ENCODE results near the gene ABCC4. TPM values are rescaled to one million over a fixed set of nuclear protein-coding genes. Genes with fewer than 3 reads are reported as not detected.

ABCC4 gene
- total RNA-seq, 1 experiment from 2014 or later, result 17.0 TPM

DNA sequence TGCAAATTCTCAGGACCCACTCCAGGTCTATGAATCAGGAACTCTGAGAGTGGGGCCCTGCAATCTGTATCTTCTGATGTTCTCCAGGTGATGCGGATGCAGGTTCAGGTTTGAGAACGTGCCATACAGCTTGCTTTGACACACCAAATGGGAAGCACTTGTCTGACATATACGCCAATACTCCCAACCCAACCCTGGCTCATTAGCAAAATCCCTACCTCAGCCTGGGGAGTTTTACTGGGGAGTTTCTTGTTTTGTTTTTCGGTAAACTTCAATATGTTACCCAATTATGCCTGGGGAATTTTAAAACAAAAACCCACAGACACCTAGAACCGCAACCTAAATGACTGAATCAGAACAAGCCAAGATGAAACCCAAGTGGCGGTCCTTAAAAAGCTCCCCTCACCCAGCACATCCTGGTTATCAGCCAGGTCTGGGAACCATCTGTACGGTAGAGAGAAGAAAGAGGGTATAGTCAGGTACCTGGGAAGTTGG, 41.2 kb downstream of the ABCC4 start:
- Histone ChIP-seq H3K4me1 (replicated peaks; ENCODE audit: insufficient read depth) (peaks cover 20% of the 10 kb centered on the region), H3K4me3 (no peak overlapping the region), H4K20me1 (ENCODE audit: insufficient read depth) (no peaks in the 10 kb centered on the region), H3K27ac (no peak overlapping the region), H3K27me3 (ENCODE audit: insufficient read depth, low read depth) (no peaks in the 10 kb centered on the region), H2AFZ (no peak overlapping the region), H3K4me2 (no peak overlapping the region), H3K36me3 (ENCODE audit: low read depth) (no peaks in the 10 kb centered on the region), H3K79me2 (ENCODE audit: low read depth) (no peaks in the 10 kb centered on the region; the same call in 1 of the 2 replicates), H3K9me3 (ENCODE audit: insufficient read depth, low read depth) (no peaks in the 10 kb centered on the region), H3F3A (ENCODE audit: insufficient read depth, low read depth) (peaks cover 28% of the 10 kb centered on the region), H3K9me2 (ENCODE audit: insufficient read depth) (no peaks in the 10 kb centered on the region)
- BruUV-seq (replicated peaks), result no TSS peak
- TF ChIP-seq EZH2 (IDR thresholded peaks at IDR 0.05; ENCODE audit: low read depth), result no peak
- DNase-seq, result no peak
- ChIA-PET CTCF (interaction anchor here (0.6 kb wide), 1 partner anchor 164 kb away, joined by 3 read pairs; no protein-coding TSS in a partner anchor), POLR2A (ENCODE audit: unreplicated experiment) (no interaction called here)
- intact Hi-C loops (cut with micrococcal nuclease; ENCODE audit: unreplicated experiment), result no loop called here

DNA sequence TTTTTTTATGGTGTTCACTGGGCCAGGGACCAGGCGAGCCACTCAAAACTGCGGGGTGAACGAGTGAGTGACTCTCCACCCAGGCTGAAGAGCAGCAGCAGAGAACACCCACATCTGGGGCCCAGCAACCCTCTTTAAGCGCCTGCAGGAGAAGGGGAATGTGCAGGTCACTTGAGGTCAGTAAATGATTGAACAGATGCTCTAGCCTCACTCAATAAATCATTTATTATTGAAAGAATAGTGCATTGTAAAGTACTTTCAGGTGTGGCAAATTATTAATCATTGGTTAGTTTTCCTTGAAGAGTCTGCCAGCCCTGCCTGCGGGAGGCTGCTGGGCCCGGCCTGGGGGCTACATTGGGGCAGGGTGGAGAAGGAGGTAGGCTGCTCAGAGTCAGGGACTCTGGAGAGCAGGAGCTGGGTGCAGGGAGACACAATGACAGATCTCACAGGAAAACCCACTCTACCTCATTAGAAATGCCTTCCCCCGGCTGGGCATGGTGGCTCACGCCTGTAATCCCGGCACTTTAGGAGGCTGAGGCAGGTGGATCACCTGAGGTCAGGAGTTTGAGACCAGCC, 42.5 kb downstream of the ABCC4 start:
- peaks cover 34% of the 10 kb centered on the region for H3K4me1 ChIP-seq (replicated peaks; ENCODE audit: insufficient read depth)
- no peaks in the 10 kb centered on the region for H3K27me3 ChIP-seq (ENCODE audit: insufficient read depth, low read depth)
- H3K4me3 ChIP-seq, result no peak overlapping the region
- no peak overlapping the region for H3K27ac ChIP-seq
- no peak for TF ChIP-seq EZH2 (IDR thresholded peaks at IDR 0.05; ENCODE audit: low read depth)
- TF ChIP-seq, protein P1, sequence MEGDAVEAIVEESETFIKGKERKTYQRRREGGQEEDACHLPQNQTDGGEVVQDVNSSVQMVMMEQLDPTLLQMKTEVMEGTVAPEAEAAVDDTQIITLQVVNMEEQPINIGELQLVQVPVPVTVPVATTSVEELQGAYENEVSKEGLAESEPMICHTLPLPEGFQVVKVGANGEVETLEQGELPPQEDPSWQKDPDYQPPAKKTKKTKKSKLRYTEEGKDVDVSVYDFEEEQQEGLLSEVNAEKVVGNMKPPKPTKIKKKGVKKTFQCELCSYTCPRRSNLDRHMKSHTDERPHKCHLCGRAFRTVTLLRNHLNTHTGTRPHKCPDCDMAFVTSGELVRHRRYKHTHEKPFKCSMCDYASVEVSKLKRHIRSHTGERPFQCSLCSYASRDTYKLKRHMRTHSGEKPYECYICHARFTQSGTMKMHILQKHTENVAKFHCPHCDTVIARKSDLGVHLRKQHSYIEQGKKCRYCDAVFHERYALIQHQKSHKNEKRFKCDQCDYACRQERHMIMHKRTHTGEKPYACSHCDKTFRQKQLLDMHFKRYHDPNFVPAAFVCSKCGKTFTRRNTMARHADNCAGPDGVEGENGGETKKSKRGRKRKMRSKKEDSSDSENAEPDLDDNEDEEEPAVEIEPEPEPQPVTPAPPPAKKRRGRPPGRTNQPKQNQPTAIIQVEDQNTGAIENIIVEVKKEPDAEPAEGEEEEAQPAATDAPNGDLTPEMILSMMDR (conservative IDR thresholded peaks at IDR 0.05), result no peak
- H3K9me2 ChIP-seq (ENCODE audit: insufficient read depth), result no peaks in the 10 kb centered on the region
- H3F3A ChIP-seq (ENCODE audit: insufficient read depth, low read depth), result peaks cover 33% of the 10 kb centered on the region
- BruUV-seq (replicated peaks), result no TSS peak
- CTCF ChIA-PET, result no interaction called here
- H3K79me2 ChIP-seq (ENCODE audit: low read depth), result no peaks in the 10 kb centered on the region; the same call in 1 of the 2 replicates
- no peak for DNase-seq
- H3K9me3 ChIP-seq (ENCODE audit: insufficient read depth, low read depth), result no peaks in the 10 kb centered on the region
- H3K4me2 ChIP-seq, result no peak overlapping the region
- POLR2A ChIA-PET (ENCODE audit: unreplicated experiment), result no interaction called here
- H2AFZ ChIP-seq, result no peak overlapping the region
- intact Hi-C loops (cut with micrococcal nuclease; ENCODE audit: unreplicated experiment), result no loop called here
- no peaks in the 10 kb centered on the region for H4K20me1 ChIP-seq (ENCODE audit: insufficient read depth)
- H3K36me3 ChIP-seq (ENCODE audit: low read depth), result no peaks in the 10 kb centered on the region

DNA sequence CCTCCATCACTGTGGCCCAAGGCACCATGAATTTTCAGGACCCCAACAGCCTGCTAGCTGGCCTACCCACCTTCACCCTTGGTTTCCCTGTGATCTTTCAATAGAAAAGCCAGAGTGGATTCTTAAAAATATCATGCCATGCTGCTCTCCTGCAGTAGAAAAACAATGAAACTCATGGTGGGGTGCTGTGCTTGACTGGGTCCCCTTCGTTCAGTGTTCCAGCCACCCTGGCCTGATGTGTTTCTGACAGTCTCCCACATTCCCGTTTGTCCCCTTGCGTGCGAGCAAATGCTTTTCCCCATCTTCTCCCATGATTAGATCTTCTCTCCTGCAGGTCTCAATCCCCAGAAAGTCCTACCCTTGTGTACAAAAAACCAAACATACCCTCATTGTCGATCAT, 43.2 kb downstream of the ABCC4 start:
- no peaks in the 10 kb centered on the region; the same call in 1 of the 2 replicates for H3K79me2 ChIP-seq (ENCODE audit: low read depth)
- H4K20me1 ChIP-seq (ENCODE audit: insufficient read depth), result no peaks in the 10 kb centered on the region
- peaks cover 33% of the 10 kb centered on the region for H3F3A ChIP-seq (ENCODE audit: insufficient read depth, low read depth)
- peaks cover 40% of the 10 kb centered on the region for H3K4me1 ChIP-seq (replicated peaks; ENCODE audit: insufficient read depth)
- no peak overlapping the region for H3K4me3 ChIP-seq
- H3K27ac ChIP-seq, result no peak overlapping the region
- H3K36me3 ChIP-seq (ENCODE audit: low read depth), result no peaks in the 10 kb centered on the region
- no peak for DNase-seq
- POLR2A ChIA-PET (ENCODE audit: unreplicated experiment), result no interaction called here
- BruUV-seq (replicated peaks), result no TSS peak
- no peak overlapping the region for H3K4me2 ChIP-seq
- no peaks in the 10 kb centered on the region for H3K9me3 ChIP-seq (ENCODE audit: insufficient read depth, low read depth)
- H2AFZ ChIP-seq, result no peak overlapping the region
- H3K27me3 ChIP-seq (ENCODE audit: insufficient read depth, low read depth), result no peaks in the 10 kb centered on the region
- CTCF ChIA-PET, result no interaction called here
- TF ChIP-seq, protein P1 (conservative IDR thresholded peaks at IDR 0.05), result no peak
- no peak for TF ChIP-seq EZH2 (IDR thresholded peaks at IDR 0.05; ENCODE audit: low read depth)
- H3K9me2 ChIP-seq (ENCODE audit: insufficient read depth), result no peaks in the 10 kb centered on the region
- intact Hi-C loops (cut with micrococcal nuclease; ENCODE audit: unreplicated experiment), result no loop called here

All from PC-9 (cell line).